ENCODE measurements around the gene KERA.

DNA sequence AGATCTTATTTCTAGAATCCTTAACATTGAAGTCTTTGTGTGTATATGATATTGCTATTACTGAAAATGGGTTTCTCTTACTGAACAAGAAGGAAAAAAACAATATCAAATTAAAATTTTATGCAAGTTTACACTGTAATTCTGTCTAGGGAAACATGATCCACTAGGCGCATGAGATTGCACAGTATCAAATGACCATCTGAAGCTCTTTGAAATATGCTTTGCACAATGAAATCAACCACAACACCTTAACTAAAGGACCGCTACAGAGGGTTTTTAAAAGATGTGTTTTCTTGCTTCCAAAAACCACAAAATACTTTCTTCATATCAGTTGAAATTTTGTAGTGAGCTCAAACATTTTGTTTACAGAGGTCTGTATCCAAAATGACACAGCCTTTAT is 15.1 kb upstream of the KERA start:
- TF ChIP-seq, protein P1, sequence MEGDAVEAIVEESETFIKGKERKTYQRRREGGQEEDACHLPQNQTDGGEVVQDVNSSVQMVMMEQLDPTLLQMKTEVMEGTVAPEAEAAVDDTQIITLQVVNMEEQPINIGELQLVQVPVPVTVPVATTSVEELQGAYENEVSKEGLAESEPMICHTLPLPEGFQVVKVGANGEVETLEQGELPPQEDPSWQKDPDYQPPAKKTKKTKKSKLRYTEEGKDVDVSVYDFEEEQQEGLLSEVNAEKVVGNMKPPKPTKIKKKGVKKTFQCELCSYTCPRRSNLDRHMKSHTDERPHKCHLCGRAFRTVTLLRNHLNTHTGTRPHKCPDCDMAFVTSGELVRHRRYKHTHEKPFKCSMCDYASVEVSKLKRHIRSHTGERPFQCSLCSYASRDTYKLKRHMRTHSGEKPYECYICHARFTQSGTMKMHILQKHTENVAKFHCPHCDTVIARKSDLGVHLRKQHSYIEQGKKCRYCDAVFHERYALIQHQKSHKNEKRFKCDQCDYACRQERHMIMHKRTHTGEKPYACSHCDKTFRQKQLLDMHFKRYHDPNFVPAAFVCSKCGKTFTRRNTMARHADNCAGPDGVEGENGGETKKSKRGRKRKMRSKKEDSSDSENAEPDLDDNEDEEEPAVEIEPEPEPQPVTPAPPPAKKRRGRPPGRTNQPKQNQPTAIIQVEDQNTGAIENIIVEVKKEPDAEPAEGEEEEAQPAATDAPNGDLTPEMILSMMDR (IDR thresholded peaks at IDR 0.05), result no peak
- TF ChIP-seq POLR2A (IDR thresholded peaks at IDR 0.05; ENCODE audit: low read depth), result no peak

All from esophagus muscularis mucosa (tissue), 3 donors.